ENCODE measurements around the gene TMEM39B. TPM values are rescaled to one million over a fixed set of nuclear protein-coding genes. Genes with fewer than 3 reads are reported as not detected.

The TMEM39B gene
- total RNA-seq: 10 to 100 TPM in 1 of 2 donors, 1 to 10 TPM in 1; 4.4 to 10.2 TPM

GRCh38 chr1:32072622-32073298 lies at the start of gene TMEM39B:
Gene TMEM39B, plus strand, starts transcription at chr1:32072939. Its CDS starts 109 bp downstream, at chr1:32073048.
- DNase-seq (peak; percentile 93 to 97 (median 95)), ATAC-seq (peak; percentile 95)
- TF ChIP-seq POLR2A (IDR thresholded peaks at IDR 0.05): peak; percentile 22 to 74 (median 65)
- TF ChIP-seq CTCF (IDR thresholded peaks at IDR 0.05): peak in 4 of 7 experiments; percentile 23 to 52 (median 43)
- Histone ChIP-seq H3K27me3 (no peaks in the 10 kb centered on the region), H3K9me3 (no peaks in the 10 kb centered on the region), H3K27ac (peak within 1 kb of the TSS; percentile 75 to 93 (median 91)), H3K4me3 (peak within 1 kb of the TSS; percentile 61 to 77), H3K4me1 (peaks cover 14% of the 10 kb centered on the region), H3K36me3 (replicated peaks in 1 of 2; ENCODE audit: insufficient read depth in 1 of 2, low read depth in 2 of 2) (peaks cover 0 to 2% of the 10 kb centered on the region in 2 donors)
- intact Hi-C loops (cut with DNase I): no loop called here
- 0% methylated on average over 45 to 58 of the region's 67 CpGs for WGBS, 2 donors

- Histone ChIP-seq H3K9me3 (no peaks in the 10 kb centered on the region), H3K27me3 (no peaks in the 10 kb centered on the region), H3K4me3 (no peak overlapping the region), H3K4me1 (peaks cover 48% of the 10 kb centered on the region), H3K36me3 (replicated peaks in 1 of 2; ENCODE audit: insufficient read depth in 1 of 2, low read depth in 2 of 2) (no peaks in the 10 kb centered on the region), H3K27ac (peak overlapping the region in 2 of 4 donors; percentile 9 to 44)
- DNase-seq (no peak), ATAC-seq (no peak)
- TF ChIP-seq POLR2A (IDR thresholded peaks at IDR 0.05) (no peak), CTCF (IDR thresholded peaks at IDR 0.05) (no peak)
- WGBS, 2 donors: 28 to 40% methylated on average over 3 of the region's 3 CpGs
- intact Hi-C loops (cut with DNase I): no loop called here
Observed at GRCh38 chr1:32023351-32023750, 49.4 kb upstream of the TMEM39B start.

GRCh38 chr1:32025515-32025914 lies 47.2 kb upstream of the TMEM39B start:
- Histone ChIP-seq H3K4me1 (peaks cover 28% of the 10 kb centered on the region), H3K36me3 (replicated peaks in 1 of 2; ENCODE audit: insufficient read depth in 1 of 2, low read depth in 2 of 2) (no peaks in the 10 kb centered on the region), H3K4me3 (no peak overlapping the region), H3K27ac (no peak overlapping the region), H3K9me3 (no peaks in the 10 kb centered on the region), H3K27me3 (no peaks in the 10 kb centered on the region)
- no peak for TF ChIP-seq POLR2A (IDR thresholded peaks at IDR 0.05)
- no peak for TF ChIP-seq CTCF (IDR thresholded peaks at IDR 0.05)
- 87 to 92% methylated on average over 6 of the region's 6 CpGs for WGBS, 2 donors
- no peak for DNase-seq
- no peak for ATAC-seq
- intact Hi-C loops (cut with DNase I): no loop called here

- H3K27me3 ChIP-seq: no peaks in the 10 kb centered on the region
- DNase-seq: no peak
- WGBS, 2 donors: 70 to 83% methylated on average over 3 of the region's 3 CpGs
- peaks cover 3% of the 10 kb centered on the region for H3K4me1 ChIP-seq
- H3K9me3 ChIP-seq: no peaks in the 10 kb centered on the region
- peaks cover 0 to 9% of the 10 kb centered on the region in 2 donors for H3K36me3 ChIP-seq (replicated peaks in 1 of 2; ENCODE audit: insufficient read depth in 1 of 2, low read depth in 2 of 2)
- TF ChIP-seq CTCF (IDR thresholded peaks at IDR 0.05): no peak
- TF ChIP-seq POLR2A (IDR thresholded peaks at IDR 0.05): no peak
- ATAC-seq: no peak
- intact Hi-C loops (cut with DNase I): no loop called here
- no peak overlapping the region for H3K4me3 ChIP-seq
- no peak overlapping the region for H3K27ac ChIP-seq
Observed at GRCh38 chr1:32028746-32029145, 44.0 kb upstream of the TMEM39B start.
